Measurements from ENCODE around the gene CECR2.

The CECR2 gene

GRCh38 chr22:17347724-17348123, 21.5 kb upstream of the CECR2 start:
- TF ChIP-seq CTCF (conservative IDR thresholded peaks at IDR 0.05; ENCODE audit: control insufficient read depth, insufficient read depth, low read depth, low read length) = no peak
- no peak for DNase-seq (ENCODE audit: low read depth)
- H3K4me3 ChIP-seq (ENCODE audit: control insufficient read depth, low read depth, low read length) = no peak overlapping the region

DNA sequence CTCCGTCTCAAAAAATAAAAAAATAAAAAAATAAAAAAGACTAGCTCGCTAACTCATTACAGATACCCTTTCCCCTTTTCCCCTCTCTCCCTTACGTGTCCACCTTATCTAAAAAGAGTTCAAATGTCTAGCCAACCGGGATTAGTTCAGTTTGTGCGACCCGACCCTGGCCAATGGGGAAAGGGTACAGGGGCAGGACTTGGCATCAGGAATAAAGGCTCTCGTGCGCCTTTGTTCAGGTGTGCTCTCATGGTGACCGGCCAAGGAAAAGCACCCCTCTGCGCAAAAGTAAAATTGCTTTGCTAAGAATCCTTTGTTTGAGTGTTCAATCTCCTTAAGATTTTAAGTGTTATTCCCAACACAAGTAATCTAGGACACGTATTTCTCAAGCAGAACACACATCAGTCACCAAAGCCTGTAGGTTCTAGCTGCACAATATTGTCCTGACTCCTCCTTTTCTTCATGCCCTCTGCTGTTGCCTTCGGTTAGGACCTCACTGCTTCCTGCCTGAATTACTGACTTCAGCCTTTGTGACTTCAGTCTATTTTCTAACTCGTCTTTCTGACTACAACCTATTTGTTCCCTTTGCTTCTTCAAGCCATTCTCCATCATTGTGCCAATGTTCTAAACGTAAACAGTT, 20.7 kb upstream of the CECR2 start:
- no peak for TF ChIP-seq CTCF (conservative IDR thresholded peaks at IDR 0.05; ENCODE audit: control insufficient read depth, insufficient read depth, low read depth, low read length)
- DNase-seq (ENCODE audit: low read depth) = no peak
- H3K4me3 ChIP-seq (ENCODE audit: control insufficient read depth, low read depth, low read length) = no peak overlapping the region

- no peak for TF ChIP-seq CTCF (conservative IDR thresholded peaks at IDR 0.05; ENCODE audit: control insufficient read depth, insufficient read depth, low read depth, low read length)
- H3K4me3 ChIP-seq (ENCODE audit: control insufficient read depth, low read depth, low read length) = no peak overlapping the region
- DNase-seq (ENCODE audit: low read depth) = no peak
These were observed 20.1 kb upstream of the CECR2 start for GRCh38 chr22:17349172-17349571.

DNA sequence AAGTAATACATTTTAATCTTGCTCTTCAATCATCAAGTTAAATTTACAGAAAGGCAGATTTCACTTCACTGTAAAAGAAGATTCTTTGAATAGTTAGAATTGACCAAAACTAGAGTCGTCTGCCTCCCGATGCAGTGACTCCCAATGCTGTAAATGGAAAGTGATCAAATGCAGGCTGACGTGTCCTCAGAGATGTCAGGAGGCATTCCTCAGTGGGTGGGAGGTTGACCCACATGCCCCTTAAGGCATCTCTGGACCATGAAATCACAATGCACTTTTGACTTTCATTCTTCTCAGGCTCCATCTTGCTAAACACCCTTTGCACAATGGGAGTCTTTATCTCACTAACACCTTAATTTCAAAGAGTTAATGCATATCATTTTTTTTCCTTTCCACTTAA, 19.0 kb upstream of the CECR2 start:
- no peak for TF ChIP-seq CTCF (conservative IDR thresholded peaks at IDR 0.05; ENCODE audit: control insufficient read depth, insufficient read depth, low read depth, low read length)
- no peak overlapping the region for H3K4me3 ChIP-seq (ENCODE audit: control insufficient read depth, low read depth, low read length)

GRCh38 chr22:17352798-17353197, 16.5 kb upstream of the CECR2 start:
- no peak for DNase-seq (ENCODE audit: low read depth)
- no peak for TF ChIP-seq CTCF (conservative IDR thresholded peaks at IDR 0.05; ENCODE audit: control insufficient read depth, insufficient read depth, low read depth, low read length)
- H3K4me3 ChIP-seq (ENCODE audit: control insufficient read depth, low read depth, low read length) = no peak overlapping the region

More for the DNA sequence above, 19.0 kb upstream of the CECR2 start:
- no peak for DNase-seq (ENCODE audit: low read depth)

- no peak for DNase-seq (ENCODE audit: low read depth)
These were observed 11.6 kb upstream of the CECR2 start for GRCh38 chr22:17357688-17358087.

More at GRCh38 chr22:17357688-17358087, 11.6 kb upstream of the CECR2 start:
- TF ChIP-seq CTCF (conservative IDR thresholded peaks at IDR 0.05; ENCODE audit: control insufficient read depth, insufficient read depth, low read depth, low read length) = no peak
- no peak overlapping the region for H3K4me3 ChIP-seq (ENCODE audit: control insufficient read depth, low read depth, low read length)

All from fibroblast of mammary gland (primary cell).